Measurements from ENCODE around the gene C12orf42.

C12orf42 gene

DNA sequence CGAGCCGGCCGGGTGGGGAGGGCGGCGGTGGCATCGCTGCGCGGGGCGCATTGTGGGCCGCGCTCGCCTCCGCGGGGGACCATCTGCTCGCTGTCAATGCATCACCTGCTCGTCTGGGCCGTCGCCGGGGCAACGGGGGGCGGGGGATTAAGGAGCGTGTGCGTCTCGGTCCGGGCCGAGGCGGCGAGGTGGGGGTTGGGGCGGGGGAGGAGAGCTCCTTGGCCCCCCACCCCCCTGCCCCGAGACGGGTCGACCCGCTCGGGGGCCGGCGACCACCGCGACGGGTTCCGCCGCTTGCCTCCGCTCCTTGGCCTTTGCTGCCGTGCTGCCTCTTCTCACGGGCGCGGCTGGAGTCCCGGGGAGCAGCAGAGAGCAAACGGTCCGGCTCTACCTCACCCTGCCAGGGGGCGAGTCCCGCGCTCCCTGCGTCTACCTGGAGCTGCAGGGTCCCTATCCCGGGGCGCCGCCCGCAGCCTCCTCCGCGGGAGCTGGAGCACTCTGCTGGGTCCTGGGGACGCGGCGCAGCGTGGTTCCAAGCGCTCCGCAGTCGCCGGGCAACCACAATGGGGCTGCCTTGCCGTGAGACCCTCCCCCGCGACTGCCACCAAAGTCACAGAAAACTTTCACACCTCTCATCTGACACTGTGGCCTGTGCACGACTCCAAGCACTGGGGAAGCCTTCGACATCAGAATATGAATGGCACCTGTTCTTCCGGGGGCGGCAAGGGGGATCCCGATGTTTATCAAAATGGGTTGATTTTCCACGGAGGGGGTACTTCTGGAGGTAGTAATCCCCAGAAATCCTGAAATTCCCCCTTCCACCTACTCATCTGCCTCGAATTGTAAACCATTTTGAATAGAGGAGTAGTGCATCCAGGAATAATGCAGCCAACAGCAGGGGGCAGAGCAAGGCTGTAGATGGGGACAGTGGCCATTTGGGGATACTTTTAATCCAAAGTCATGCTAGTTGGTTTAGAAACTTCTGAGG lies at the start of gene C12orf42:
TSS of gene C12orf42 (minus strand) at position 500 of the 988 bp plus-strand sequence. CDS start 17,542 bp downstream, outside the sequence.
- DNase-seq (ENCODE audit: low spot score) = peak; percentile 76

GRCh38 chr12:103542078-103542477 lies 46.3 kb upstream of the C12orf42 start:
- DNase-seq (ENCODE audit: low spot score) = peak; percentile 49

GRCh38 chr12:103540319-103540718 lies 44.6 kb upstream of the C12orf42 start:
- no peak for DNase-seq (ENCODE audit: low spot score)

GRCh38 chr12:103538397-103538796 lies 42.6 kb upstream of the C12orf42 start:
- peak; percentile 76 for DNase-seq (ENCODE audit: low spot score)

DNA sequence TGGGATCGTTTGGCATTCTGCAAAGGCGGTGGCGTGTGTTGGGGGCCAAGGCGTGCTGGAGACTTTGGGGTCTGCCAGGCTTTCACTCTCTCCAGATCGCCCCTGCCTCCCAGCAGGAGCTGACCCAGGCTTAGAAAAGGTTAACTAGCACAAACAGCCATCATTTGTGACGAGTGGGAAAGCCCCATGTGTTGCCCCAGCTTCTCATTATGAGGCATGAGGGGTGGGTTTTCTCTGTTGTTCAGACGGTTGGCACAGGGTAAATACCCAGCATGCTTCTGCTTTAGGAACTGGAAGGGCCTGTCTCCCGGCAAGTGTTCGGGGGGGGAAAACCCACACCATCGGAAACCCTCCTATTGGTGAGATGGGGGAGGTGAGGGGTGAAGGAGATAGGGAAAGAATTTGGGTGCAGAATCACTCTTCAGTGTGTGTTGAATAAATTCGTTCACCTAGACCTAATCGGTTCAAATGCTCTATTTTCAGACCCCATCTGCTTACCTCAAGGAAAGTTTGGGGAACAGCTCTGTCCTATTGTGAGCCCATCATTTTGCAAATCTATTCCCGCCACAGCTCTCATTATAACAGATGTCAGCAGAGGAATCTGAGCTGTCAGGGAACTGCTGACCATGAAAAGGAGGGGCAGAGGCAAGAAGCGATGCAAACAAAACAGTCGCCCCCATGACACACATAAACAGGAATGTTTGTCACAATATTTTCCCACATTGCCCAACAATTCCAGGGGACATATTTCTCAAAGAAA lies 34.7 kb upstream of the C12orf42 start:
- peak; percentile 36 for DNase-seq (ENCODE audit: low spot score)

DNA sequence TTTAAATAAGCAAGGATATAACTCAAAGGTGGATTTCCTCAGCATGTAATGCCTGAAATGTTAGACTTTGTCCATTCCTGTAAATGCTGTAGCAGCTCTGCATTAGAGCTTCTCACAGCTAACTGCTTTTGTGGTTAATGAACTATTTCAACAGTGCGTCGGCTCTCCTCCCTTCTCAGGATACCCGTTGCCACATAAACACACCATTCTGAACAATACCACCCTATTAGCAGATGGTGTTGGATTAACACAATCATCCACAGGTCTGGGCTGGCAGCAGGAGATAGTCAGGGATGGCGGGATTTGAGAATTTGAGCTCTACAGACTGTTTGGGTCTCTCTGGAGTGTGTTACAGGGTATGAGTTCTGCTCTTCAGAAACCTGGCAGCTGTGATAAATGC lies 33.5 kb upstream of the C12orf42 start:
- DNase-seq (ENCODE audit: low spot score) = peak; percentile 57

GRCh38 chr12:103524238-103524875 lies 28.6 kb upstream of the C12orf42 start:
- peak; percentile 74 for DNase-seq (ENCODE audit: low spot score)

DNA sequence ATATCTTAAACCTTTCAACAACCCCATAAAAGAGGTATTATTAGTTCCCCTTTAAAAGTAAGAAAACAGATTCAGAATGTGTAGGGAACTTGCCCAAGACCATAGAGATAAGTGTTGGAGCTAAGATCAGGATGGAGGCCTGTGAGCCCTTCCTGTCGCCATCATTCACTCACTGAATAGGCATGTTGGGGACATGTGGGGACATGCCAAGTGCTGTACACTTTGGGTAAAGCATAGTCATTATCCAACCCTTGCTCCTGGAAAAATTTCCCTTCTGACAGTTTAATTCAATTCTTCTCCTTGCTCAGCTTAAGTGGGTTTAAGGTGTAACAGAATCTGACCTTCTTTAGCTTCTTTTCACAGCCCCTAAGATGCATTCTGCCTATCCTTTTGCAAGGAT lies 28.0 kb upstream of the C12orf42 start:
- DNase-seq (ENCODE audit: low spot score) = no peak

GRCh38 chr12:103520686-103521215 lies 25.0 kb upstream of the C12orf42 start:
- peak; percentile 69 for DNase-seq (ENCODE audit: low spot score)

GRCh38 chr12:103519632-103520031 lies 23.9 kb upstream of the C12orf42 start:
- DNase-seq (ENCODE audit: low spot score) = peak; percentile 81

- no peak for DNase-seq (ENCODE audit: low spot score)
Measured at GRCh38 chr12:103518899-103519298, 23.1 kb upstream of the C12orf42 start.

- no peak for DNase-seq (ENCODE audit: low spot score)
Measured at GRCh38 chr12:103517161-103517560, 21.4 kb upstream of the C12orf42 start.

DNA sequence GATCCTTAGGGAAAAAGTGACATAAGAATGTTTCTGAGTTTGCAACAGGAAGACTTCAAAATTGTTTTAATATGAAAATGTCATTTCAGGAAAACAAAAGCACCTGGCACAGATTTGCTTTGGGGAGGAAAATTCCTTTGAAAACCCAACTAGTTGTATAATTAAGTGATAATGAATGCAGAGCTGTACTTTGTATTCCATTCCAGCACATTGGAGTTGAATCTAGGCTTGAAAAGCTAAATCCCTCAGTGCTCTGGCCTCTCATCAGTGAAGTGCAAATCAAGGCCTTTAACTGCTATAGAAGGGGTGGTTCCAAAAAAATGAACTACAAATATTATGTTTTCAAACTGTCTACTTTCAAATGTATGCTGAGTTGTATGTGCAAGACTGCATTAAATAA lies 19.6 kb upstream of the C12orf42 start:
- no peak for DNase-seq (ENCODE audit: low spot score)

- no peak for DNase-seq (ENCODE audit: low spot score)
Measured at GRCh38 chr12:103513875-103514274, 18.1 kb upstream of the C12orf42 start.

- DNase-seq (ENCODE audit: low spot score) = peak; percentile 99
Measured at GRCh38 chr12:103505371-103506236, 9.8 kb upstream of the C12orf42 start.

- no peak for DNase-seq (ENCODE audit: low spot score)
Measured at GRCh38 chr12:103504606-103505005, 8.8 kb upstream of the C12orf42 start.

DNA sequence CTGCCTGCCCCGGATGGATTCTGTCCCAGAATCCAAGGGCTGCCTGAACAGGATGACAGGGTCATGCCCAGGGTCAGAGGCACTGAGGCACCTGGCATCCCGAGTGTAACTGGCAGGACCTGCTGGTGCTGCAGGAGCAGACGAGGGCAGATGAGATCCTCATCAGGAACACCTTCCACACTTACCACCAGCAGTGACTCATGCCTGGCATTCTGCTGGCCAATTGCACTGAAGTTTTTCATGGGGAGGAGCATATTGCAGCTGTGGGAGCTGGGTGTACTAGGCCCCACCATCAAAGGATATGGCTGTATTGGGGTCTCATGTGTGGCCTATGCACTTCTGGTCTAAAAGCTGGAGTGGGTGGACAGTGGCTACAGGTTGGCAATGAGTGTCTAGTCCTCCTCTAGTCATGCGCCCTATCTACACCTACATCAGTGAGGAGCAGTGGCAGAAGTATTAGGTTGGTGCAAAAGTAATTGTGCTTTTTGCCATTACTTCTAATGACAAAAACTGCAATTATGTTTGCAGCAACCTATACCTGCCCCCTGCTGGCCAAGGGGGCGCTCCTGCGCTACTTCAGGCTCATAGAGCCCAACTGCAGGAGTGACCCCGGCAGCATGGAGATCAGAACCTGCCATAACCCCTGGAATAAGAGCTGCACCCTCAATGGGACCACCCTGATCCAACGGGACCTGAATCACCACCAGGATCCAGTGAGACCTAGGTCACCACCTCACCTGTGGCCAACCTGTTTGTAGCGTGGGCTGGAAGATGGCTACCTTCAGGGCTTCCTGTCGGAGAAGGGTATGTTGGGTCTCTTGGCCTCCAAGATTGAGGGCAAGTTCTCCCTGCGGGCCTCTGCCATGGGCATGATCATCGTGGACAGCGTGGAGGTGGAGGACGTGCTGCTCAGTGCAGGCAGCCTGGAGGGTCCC lies 8.0 kb upstream of the C12orf42 start:
- peak; percentile 74 for DNase-seq (ENCODE audit: low spot score)

GRCh38 chr12:103501447-103501846 lies 5.7 kb upstream of the C12orf42 start:
- no peak for DNase-seq (ENCODE audit: low spot score)

- DNase-seq (ENCODE audit: low spot score) = peak; percentile 53
Measured at GRCh38 chr12:103499571-103499970, 3.8 kb upstream of the C12orf42 start.

DNA sequence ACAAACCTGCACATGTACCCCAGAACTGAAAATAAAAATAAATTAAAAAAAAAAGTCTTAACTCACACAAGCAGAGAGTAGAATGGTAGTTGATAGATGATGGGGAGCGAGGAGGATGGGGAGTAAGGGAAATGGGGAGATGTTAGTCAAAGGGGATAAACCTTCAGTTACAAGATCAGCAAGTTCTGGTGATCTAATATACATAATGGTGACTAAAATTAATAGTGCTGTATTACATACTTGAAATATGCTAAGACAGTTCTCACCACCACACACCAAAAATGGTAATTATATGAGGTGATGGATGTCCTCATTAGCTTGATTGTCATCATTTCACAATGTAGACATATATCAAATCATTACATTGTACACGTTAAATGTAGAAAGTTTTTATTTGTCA lies 3.2 kb upstream of the C12orf42 start:
- DNase-seq (ENCODE audit: low spot score) = no peak

Data from kidney tubule cell (primary cell).